GM12892 (cell line): ENCODE measurements around the gene C19orf81.

Experiments
- POLR2A ChIP-seq: IDR thresholded peaks from 2 replicates; pipeline ENCODE4 v1.6.1; 2011; ENCODE audit warnings: low read depth, low read length, control low read depth
- POLR2AphosphoS5 ChIP-seq: IDR thresholded peaks from 2 replicates; pipeline ENCODE4 v1.6.1; 2011; ENCODE audit warnings: low read depth, low read length, control low read depth
- TAF1 ChIP-seq: IDR thresholded peaks from 2 replicates; pipeline ENCODE4 v1.6.1; 2011; ENCODE audit warnings: low read depth, mild to moderate bottlenecking, control low read depth, low read length, borderline replicate concordance

DNA sequence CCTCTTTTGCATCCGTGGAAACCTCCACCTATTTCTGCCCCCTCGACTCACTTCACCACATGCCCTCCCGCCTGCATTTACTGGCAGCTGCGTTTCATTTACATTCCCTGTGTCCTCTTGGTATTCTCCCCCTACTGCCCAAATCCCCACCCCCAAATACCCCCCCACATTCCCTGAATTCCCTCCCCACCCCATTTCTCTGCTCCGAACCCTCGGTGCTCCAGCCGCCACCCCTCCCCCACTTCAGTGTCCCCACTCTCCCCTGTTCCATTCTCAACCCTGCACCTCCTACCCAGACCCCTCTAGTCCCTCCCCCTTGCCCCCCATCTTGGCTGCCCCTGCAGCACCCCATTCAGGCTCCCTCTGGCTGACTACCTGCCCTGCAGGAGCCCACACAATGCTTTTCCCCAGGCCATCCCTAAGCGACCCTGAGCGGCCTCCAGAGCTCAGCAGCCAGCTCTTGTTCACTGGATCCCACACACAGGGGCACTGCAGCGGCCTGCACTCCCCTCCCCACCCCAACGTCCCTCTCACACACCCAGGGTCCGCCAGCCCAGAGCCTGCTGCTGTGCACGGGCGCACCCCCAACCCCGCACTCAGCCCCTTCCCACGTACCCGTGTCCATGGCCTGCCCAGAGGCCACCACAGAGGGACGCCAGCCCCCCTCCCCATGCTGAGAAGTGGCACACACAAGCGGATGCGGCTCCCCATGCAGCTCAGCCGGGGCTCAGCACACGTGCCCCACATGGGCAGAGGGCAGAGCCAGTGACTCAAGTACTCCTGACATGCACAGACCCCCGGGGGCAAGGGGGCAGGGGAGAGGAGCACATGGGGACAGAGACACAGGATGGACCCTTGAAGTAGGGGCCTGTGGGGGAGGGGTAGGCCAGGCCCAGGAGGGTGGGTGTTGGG is 44.1 kb downstream of the C19orf81 start:
- TF ChIP-seq POLR2AphosphoS5 (no peak), POLR2A (no peak), TAF1 (no peak)
